HG03442 (cell line): ENCODE measurements around the gene UBE2O.
"Not testable (repeated sequence)": the region's sequence is repeated elsewhere in the genome, so short reads cannot be mapped to it uniquely, and the experiment has no call there.

ENCODE experiments used
- ATAC-seq: cut with Tn5 transposase; IDR thresholded peaks from one replicate; pipeline ENCODE4 v1.9.1; 2021; ENCODE audit warnings: mild to moderate bottlenecking, moderate library complexity; ENCODE audit not compliant: unreplicated experiment

Gene UBE2O

GRCh38 chr17:76379646-76380376, 73.1 kb downstream of the UBE2O start:
- no peak for ATAC-seq

- no peak for ATAC-seq
These were observed 73.7 kb downstream of the UBE2O start for GRCh38 chr17:76379275-76379641.

- no peak for ATAC-seq
These were observed 74.2 kb downstream of the UBE2O start for GRCh38 chr17:76378548-76379274.

- ATAC-seq, result no peak
These were observed 76.4 kb downstream of the UBE2O start for GRCh38 chr17:76376318-76377133.

- no peak for ATAC-seq
These were observed 81.0 kb downstream of the UBE2O start for GRCh38 chr17:76371656-76372628.

- no peak for ATAC-seq
These were observed 82.5 kb downstream of the UBE2O start for GRCh38 chr17:76370261-76370993.

GRCh38 chr17:76369804-76370203, 83.1 kb downstream of the UBE2O start:
- ATAC-seq, result no peak

GRCh38 chr17:76369379-76369778, 83.6 kb downstream of the UBE2O start:
- no peak for ATAC-seq

- no peak for ATAC-seq
These were observed 84.4 kb downstream of the UBE2O start for GRCh38 chr17:76368545-76368944.

- no peak for ATAC-seq
These were observed 85.3 kb downstream of the UBE2O start for GRCh38 chr17:76367642-76368041.

- no peak for ATAC-seq
These were observed 86.7 kb downstream of the UBE2O start for GRCh38 chr17:76366247-76366646.

- ATAC-seq, result no peak
These were observed 87.6 kb downstream of the UBE2O start for GRCh38 chr17:76365256-76365903.

- no peak for ATAC-seq
These were observed 89.7 kb downstream of the UBE2O start for GRCh38 chr17:76363107-76363842.

- ATAC-seq, result no peak
These were observed 92.5 kb downstream of the UBE2O start for GRCh38 chr17:76360461-76360860.

GRCh38 chr17:76359776-76360175, 93.2 kb downstream of the UBE2O start:
- not testable (repeated sequence) for ATAC-seq

GRCh38 chr17:76359375-76359774, 93.6 kb downstream of the UBE2O start:
- ATAC-seq, result no peak

GRCh38 chr17:76357597-76358158, 95.3 kb downstream of the UBE2O start:
- no peak for ATAC-seq

GRCh38 chr17:76356803-76357456, 96.0 kb downstream of the UBE2O start:
- ATAC-seq, result no peak
